NCI-H2227 (cell line): ENCODE measurements around the gene HADHA.
A peak's percentile ranks its signal among the peaks of the same experiment; 100 is the strongest.

Experiments used
- DNase-seq: peaks from one replicate; lab custom pipeline; 2025; ENCODE audit not compliant: unreplicated experiment; lab: John Stamatoyannopoulos, UW

Gene HADHA

GRCh38 chr2:26245810-26246209 lies 1.4 kb upstream of the HADHA start:
- DNase-seq: peak; percentile 9

- DNase-seq: peak; percentile 62
Observed at GRCh38 chr2:26245231-26245732, 850 bp upstream of the HADHA start.

GRCh38 chr2:26243470-26244308 lies 743 bp downstream of the HADHA start:
- DNase-seq: peak; percentile 43

- no peak for DNase-seq
Observed at GRCh38 chr2:26241928-26242436, 2.5 kb downstream of the HADHA start.

- no peak for DNase-seq
Observed at GRCh38 chr2:26238311-26238958, 6.0 kb downstream of the HADHA start.

- DNase-seq: no peak
Observed at GRCh38 chr2:26237868-26238267, 6.6 kb downstream of the HADHA start.

GRCh38 chr2:26235089-26235488 lies 9.3 kb downstream of the HADHA start:
- DNase-seq: no peak

- no peak for DNase-seq
Observed at GRCh38 chr2:26230806-26231205, 13.6 kb downstream of the HADHA start.

- DNase-seq: no peak
Observed at GRCh38 chr2:26229595-26229994, 14.8 kb downstream of the HADHA start.

- no peak for DNase-seq
Observed at GRCh38 chr2:26224095-26224494, 20.3 kb downstream of the HADHA start.

- no peak for DNase-seq
Observed at GRCh38 chr2:26223018-26223417, 21.4 kb downstream of the HADHA start.

- no peak for DNase-seq
Observed at GRCh38 chr2:26217720-26218119, 26.7 kb downstream of the HADHA start.

GRCh38 chr2:26216587-26216986 lies 27.8 kb downstream of the HADHA start:
- no peak for DNase-seq

GRCh38 chr2:26215833-26216232 lies 28.6 kb downstream of the HADHA start:
- no peak for DNase-seq

GRCh38 chr2:26214759-26215158 lies 29.7 kb downstream of the HADHA start:
- no peak for DNase-seq

- no peak for DNase-seq
Observed at GRCh38 chr2:26212011-26212410, 32.4 kb downstream of the HADHA start.

- no peak for DNase-seq
Observed at GRCh38 chr2:26203906-26204305, 40.5 kb downstream of the HADHA start.

- no peak for DNase-seq
Observed at GRCh38 chr2:26202981-26203490, 41.4 kb downstream of the HADHA start.

- DNase-seq: no peak
Observed at GRCh38 chr2:26197516-26197915, 46.9 kb downstream of the HADHA start.

- DNase-seq: no peak
Observed at GRCh38 chr2:26196683-26197418, 47.6 kb downstream of the HADHA start.
